IMR-90 (cell line): Measurements from ENCODE around the gene COL8A1. TPM values are rescaled to one million over a fixed set of nuclear protein-coding genes. Genes with fewer than 3 reads are reported as not detected.

Experiments
- ATAC-seq: fragments of 200-7000 bp; cut with Tn5 transposase; 2 replicates; pipeline ENCODE4 v1.9.1; 2020; ENCODE audit warnings: low read depth, mild to moderate bottlenecking, moderate library complexity
- BruUV-seq: library from RNA; stranded (reverse); fragments of 400-500 nt; replicated peaks from 2 replicates; lab custom pipeline; 2021; lab: Mats Ljungman, UMichigan
- CTCF ChIA-PET: fragments of 300-600 bp; formaldehyde crosslinking; extraction: SDS; loops from one replicate; lab custom pipeline; 2021; ENCODE audit warnings: antibody characterized with exemption; lab: Yijun Ruan, JAX
- POLR2A ChIA-PET: fragments of 300-600 bp; sonication (Branson Sonifier 250); formaldehyde crosslinking; loops from one replicate; lab custom pipeline; 2022; ENCODE audit warnings: antibody characterized with exemption; ENCODE audit not compliant: unreplicated experiment; lab: Charles Lee
- DNase-seq: peaks from one replicate; pipeline ENCODE4 v3.0.0; 2013
- H2AFZ ChIP-seq: replicated peaks from 2 replicates; pipeline ENCODE3; 2013; ENCODE audit warnings: low read length, mild to moderate bottlenecking; ENCODE audit not compliant: poor library complexity
- H2AK5ac ChIP-seq: 2 replicates; pipeline ENCODE4 v1.6.1; 2013; ENCODE audit warnings: low read depth, low read length, inconsistent platforms
- H2AK9ac ChIP-seq: replicated peaks from 2 replicates; pipeline ENCODE3; 2013; ENCODE audit warnings: mild to moderate bottlenecking, low read depth, low read length, moderate library complexity; ENCODE audit not compliant: poor library complexity
- H2BK120ac ChIP-seq: 2 replicates; pipeline ENCODE4 v1.6.1; 2013; ENCODE audit warnings: low read depth, low read length, inconsistent platforms
- H2BK15ac ChIP-seq: 3 replicates; pipeline ENCODE4 v1.6.1; 2013; ENCODE audit warnings: low read depth, low read length, inconsistent platforms
- H2BK20ac ChIP-seq: 2 replicates; pipeline ENCODE4 v1.6.1; 2013; ENCODE audit warnings: low read depth, mild to moderate bottlenecking, inconsistent platforms, low read length, moderate library complexity
- H2BK5ac ChIP-seq: 2 replicates; pipeline ENCODE4 v1.6.1; 2013; ENCODE audit warnings: mild to moderate bottlenecking, low read depth, low read length, inconsistent platforms; ENCODE audit not compliant: poor library complexity, severe bottlenecking
- H3K14ac ChIP-seq: replicated peaks from 2 replicates; pipeline ENCODE4 v1.6.1; 2013; ENCODE audit warnings: low read depth, low read length, inconsistent platforms
- H3K18ac ChIP-seq: 2 replicates; pipeline ENCODE4 v1.6.1; 2013; ENCODE audit warnings: low read depth, low read length, control low read depth
- H3K23ac ChIP-seq: 2 replicates; pipeline ENCODE4 v1.6.1; 2013; ENCODE audit warnings: low read depth, low read length, inconsistent platforms
- H3K27ac ChIP-seq: 2 replicates; pipeline ENCODE4 v1.5.1; 2013; ENCODE audit warnings: mild to moderate bottlenecking, control low read depth, low read length; ENCODE audit not compliant: insufficient read depth
- H3K27me3 ChIP-seq: 2 replicates; pipeline ENCODE4 v1.6.1; 2013; ENCODE audit warnings: low read length; ENCODE audit not compliant: control insufficient read depth, insufficient read depth
- H3K36me3 ChIP-seq: 2 replicates; pipeline ENCODE4 v1.6.1; 2013; ENCODE audit warnings: low read length, mixed read lengths; ENCODE audit not compliant: control insufficient read depth, insufficient read depth
- H3K4ac ChIP-seq: 2 replicates; pipeline ENCODE4 v1.6.1; 2013; ENCODE audit warnings: low read depth, low read length, inconsistent platforms
- H3K4me1 ChIP-seq: 2 replicates; pipeline ENCODE4 v1.6.1; 2013; ENCODE audit warnings: low read length, mixed read lengths; ENCODE audit not compliant: control insufficient read depth, insufficient read depth
- H3K4me2 ChIP-seq: 2 replicates; pipeline ENCODE4 v1.6.1; 2013; ENCODE audit warnings: low read depth, mild to moderate bottlenecking, control low read depth, low read length, moderate library complexity
- H3K4me3 ChIP-seq: 2 replicates; pipeline ENCODE4 v1.5.1; 2013; ENCODE audit warnings: low read depth, mild to moderate bottlenecking, control low read depth, low read length, moderate library complexity; ENCODE audit not compliant: insufficient read depth
- H3K56ac ChIP-seq: 2 replicates; pipeline ENCODE4 v1.6.1; 2013; ENCODE audit warnings: low read length, inconsistent platforms; ENCODE audit not compliant: insufficient read depth; ENCODE audit errors: extremely low read depth
- H3K79me1 ChIP-seq, 2 experiments: 2 replicates each; pipeline ENCODE4 v1.6.1; 2013; ENCODE audit warnings: low read length in 2 of 2, inconsistent platforms in 1 of 2, low read depth in 1 of 2
- H3K9ac ChIP-seq: 2 replicates; pipeline ENCODE4 v1.6.1; 2013; ENCODE audit warnings: low read depth, low read length, control low read depth
- H3K9me1 ChIP-seq: 2 replicates; pipeline ENCODE4 v1.6.1; 2013; ENCODE audit warnings: low read length, inconsistent platforms; ENCODE audit not compliant: insufficient read depth
- H3K9me3 ChIP-seq: 2 replicates; pipeline ENCODE4 v1.6.1; 2013; ENCODE audit warnings: low read length; ENCODE audit not compliant: control insufficient read depth, insufficient read depth
- H4K20me1 ChIP-seq: 2 replicates; pipeline ENCODE4 v1.6.1; 2013; ENCODE audit warnings: low read length, inconsistent platforms; ENCODE audit not compliant: insufficient read depth
- H4K5ac ChIP-seq: 2 replicates; pipeline ENCODE4 v1.6.1; 2013; ENCODE audit warnings: mild to moderate bottlenecking, low read depth, low read length, control low read depth
- H4K8ac ChIP-seq, 2 experiments: 2 replicates each; pipeline ENCODE4 v1.6.1; 2013; ENCODE audit warnings: low read depth in 2 of 2, low read length in 2 of 2, control low read depth in 1 of 2, inconsistent platforms in 1 of 2
- H4K91ac ChIP-seq: 2 replicates; pipeline ENCODE4 v1.6.1; 2013; ENCODE audit warnings: low read depth, low read length, inconsistent platforms; ENCODE audit not compliant: insufficient read depth
- BHLHE40 ChIP-seq: fragments of 150-350 bp; IDR thresholded peaks from 2 replicates; pipeline ENCODE4 v1.6.1; 2016; ENCODE audit warnings: mild to moderate bottlenecking, low read depth, low read length
- CTCF ChIP-seq: conservative IDR thresholded peaks from 2 replicates; pipeline ENCODE4 v1.5.1; 2012; ENCODE audit warnings: mild to moderate bottlenecking, low read depth, low read length, improper control_type of control experiment
- ELK1 ChIP-seq: fragments of 150-350 bp; IDR thresholded peaks from 2 replicates; pipeline ENCODE4 v1.6.1; 2016; ENCODE audit warnings: low read depth, mild to moderate bottlenecking, low read length, moderate library complexity, borderline replicate concordance
- FOS ChIP-seq: fragments of 150-350 bp; IDR thresholded peaks from 2 replicates; pipeline ENCODE4 v1.6.1; 2016; ENCODE audit warnings: low read depth, low read length
- MAZ ChIP-seq: IDR thresholded peaks from 2 replicates; pipeline ENCODE4 v1.6.1; 2012; ENCODE audit warnings: low read depth, mild to moderate bottlenecking, low read length, improper control_type of control experiment, moderate library complexity, borderline replicate concordance
- MXI1 ChIP-seq: IDR thresholded peaks from 2 replicates; pipeline ENCODE4 v1.6.1; 2012; ENCODE audit warnings: low read depth, mild to moderate bottlenecking, low read length, moderate library complexity, borderline replicate concordance
- NFE2L2 ChIP-seq: fragments of 150-350 bp; IDR thresholded peaks from 2 replicates; pipeline ENCODE4 v1.6.1; 2016; ENCODE audit warnings: low read depth, mild to moderate bottlenecking, low read length
- POLR2A ChIP-seq: IDR thresholded peaks from 2 replicates; pipeline ENCODE4 v1.6.1; 2012; ENCODE audit warnings: mild to moderate bottlenecking, low read depth, low read length
- RAD21 ChIP-seq: IDR thresholded peaks from 2 replicates; pipeline ENCODE4 v1.6.1; 2012; ENCODE audit warnings: low read length, improper control_type of control experiment
- RCOR1 ChIP-seq: IDR thresholded peaks from 2 replicates; pipeline ENCODE4 v1.6.1; 2012; ENCODE audit warnings: mild to moderate bottlenecking, low read length, improper control_type of control experiment; ENCODE audit not compliant: insufficient replicate concordance
- RFX5 ChIP-seq: IDR thresholded peaks from 2 replicates; pipeline ENCODE4 v1.8.0; 2012; ENCODE audit warnings: low read depth, mild to moderate bottlenecking, low read length, moderate library complexity
- SMC3 ChIP-seq: fragments of 150-350 bp; IDR thresholded peaks from 2 replicates; pipeline ENCODE4 v1.6.1; 2016; ENCODE audit warnings: low read depth, mild to moderate bottlenecking, antibody characterized with exemption, low read length, moderate library complexity
- USF2 ChIP-seq: fragments of 150-350 bp; IDR thresholded peaks from 2 replicates; pipeline ENCODE4 v1.6.1; 2017; ENCODE audit warnings: mild to moderate bottlenecking, antibody characterized with exemption, low read length, low read depth
- WGBS, 2 experiments: methylation state at CpG; one replicate each; pipeline versions ENCODE4 v1.1.5 to v1.1.7; 2013; ENCODE audit warnings: missing lambda C conversion rate in 2 of 2; ENCODE audit not compliant: insufficient read length in 1 of 2; ENCODE audit errors: extremely low coverage in 2 of 2; 5-methylcytosine and 5-hydroxymethylcytosine counted together
- dilution Hi-C: fragments of 300-500 bp; cut with HindIII; formaldehyde crosslinking; loops from one replicate; pipeline ENCODE4 v1.14.3; 2018; ENCODE audit warnings: low sequenced_read_pairs; ENCODE audit not compliant: unreplicated experiment
- in situ Hi-C: fragments of 300-500 bp; cut with MboI; formaldehyde crosslinking; loops from 3 replicates; pipeline ENCODE4 v1.14.3; 2019; ENCODE audit warnings: low sequenced_read_pairs, inconsistent platforms, mixed read lengths
- intact Hi-C: fragments of 100-400 bp; cut with micrococcal nuclease; formaldehyde crosslinking; loops from 2 replicates; pipeline ENCODE4 v1.10.0; 2022
- polyA plus RNA-seq, 3 experiments: library from polyadenylated mRNA; depleted of rRNA; stranded (reverse); fragments of >200 nt; gene quantifications; 2 replicates each; pipeline ENCODE4 v1.2.3, GENCODE V29; 2012; ENCODE audit warnings: low replicate concordance in 1 of 3
- total RNA-seq: library from RNA; depleted of rRNA; stranded (reverse); fragments of >200 nt; gene quantifications from 2 replicates; pipeline ENCODE4 v1.2.3, GENCODE V29; 2012

Gene COL8A1
- total and polyA plus RNA-seq, 2 of the 4 experiments (the other 2 are of a cell fraction), result 119 to 151 TPM

- intact Hi-C loops, result no loop called here
- no peak overlapping the region for H2AK9ac ChIP-seq
Observed at GRCh38 chr3:99845331-99845730, 206.9 kb downstream of the COL8A1 start.

More at GRCh38 chr3:99845331-99845730, 206.9 kb downstream of the COL8A1 start:
- Histone ChIP-seq H3K36me3 (peaks cover 12% of the 10 kb centered on the region), H3K9me3 (no peaks in the 10 kb centered on the region), H4K8ac (no peak overlapping the region), H3K4me2 (no peak overlapping the region), H2BK20ac (no peak overlapping the region), H3K4me3 (no peak overlapping the region), H2BK15ac (no peak overlapping the region; the same call in 2 of the 3 replicates), H3K79me1 (peaks cover 29 to 62% of the 10 kb centered on the region in 2 experiments), H3K27ac (no peak overlapping the region), H3K4ac (no peak overlapping the region), H4K91ac (no peak overlapping the region), H2AK5ac (no peak overlapping the region), H3K27me3 (no peaks in the 10 kb centered on the region), H3K14ac (no peak overlapping the region; the same call in 1 of the 2 replicates), H2BK120ac (peak overlapping the region; percentile 13; the same call in 1 of the 2 replicates), H3K56ac (no peak overlapping the region), H3K4me1 (peaks cover 15% of the 10 kb centered on the region), H4K20me1 (peaks cover 12% of the 10 kb centered on the region), H3K9me1 (peaks cover 12% of the 10 kb centered on the region), H3K9ac (no peak overlapping the region), H4K5ac (no peak overlapping the region), H2AFZ (no peak overlapping the region), H3K18ac (no peak overlapping the region), H3K23ac (no peak overlapping the region), H2BK5ac (no peak overlapping the region)
- BruUV-seq, result no TSS peak
- in situ Hi-C loops, result loop anchor here (25.0 kb wide), 1 partner anchor 892 kb away; no protein-coding TSS in a partner anchor
- 100% methylated on average over 1 of the region's 4 CpGs; no CpG with 5 or more reads in 1 of the 2 experiments for WGBS, 2 experiments
- POLR2A ChIA-PET, result no interaction called here
- DNase-seq (no peak), ATAC-seq (no peak)
- CTCF ChIA-PET, result interaction anchor here (2.5 kb wide), 1 partner anchor 409 kb away, joined by 16 read pairs; no protein-coding TSS in a partner anchor
- dilution Hi-C loops, result no loop called here
- TF ChIP-seq POLR2A, result no peak
- TF ChIP-seq ELK1, result no peak
- TF ChIP-seq USF2, result no peak
- TF ChIP-seq BHLHE40, result no peak
- TF ChIP-seq RAD21, result no peak
- no peak for TF ChIP-seq NFE2L2
- no peak for TF ChIP-seq RCOR1
- no peak for TF ChIP-seq CTCF
- no peak for TF ChIP-seq SMC3
- TF ChIP-seq RFX5, result no peak
- TF ChIP-seq FOS, result no peak
- no peak for TF ChIP-seq MXI1
- TF ChIP-seq MAZ, result no peak
